Hepatocyte (in vitro differentiated cells): ENCODE results near the gene KCNJ16.

Experiments used
- CTCF ChIP-seq: fragments of 200-600 bp; sonication (generic); IDR thresholded peaks from 2 replicates; pipeline ENCODE4 v1.5.1; 2016; ENCODE audit warnings: antibody characterized with exemption, mild to moderate bottlenecking; ENCODE audit not compliant: poor library complexity
- EZH2 ChIP-seq: fragments of 200-600 bp; sonication (generic); IDR thresholded peaks from 2 replicates; pipeline ENCODE4 v1.6.1; 2016; ENCODE audit warnings: antibody characterized with exemption, mild to moderate bottlenecking, borderline replicate concordance

GRCh38 chr17:70030371-70030770, 44.7 kb upstream of the KCNJ16 start:
- TF ChIP-seq CTCF = no peak
- no peak for TF ChIP-seq EZH2
